ENCODE results near the gene SPTB.

Gene SPTB

DNA sequence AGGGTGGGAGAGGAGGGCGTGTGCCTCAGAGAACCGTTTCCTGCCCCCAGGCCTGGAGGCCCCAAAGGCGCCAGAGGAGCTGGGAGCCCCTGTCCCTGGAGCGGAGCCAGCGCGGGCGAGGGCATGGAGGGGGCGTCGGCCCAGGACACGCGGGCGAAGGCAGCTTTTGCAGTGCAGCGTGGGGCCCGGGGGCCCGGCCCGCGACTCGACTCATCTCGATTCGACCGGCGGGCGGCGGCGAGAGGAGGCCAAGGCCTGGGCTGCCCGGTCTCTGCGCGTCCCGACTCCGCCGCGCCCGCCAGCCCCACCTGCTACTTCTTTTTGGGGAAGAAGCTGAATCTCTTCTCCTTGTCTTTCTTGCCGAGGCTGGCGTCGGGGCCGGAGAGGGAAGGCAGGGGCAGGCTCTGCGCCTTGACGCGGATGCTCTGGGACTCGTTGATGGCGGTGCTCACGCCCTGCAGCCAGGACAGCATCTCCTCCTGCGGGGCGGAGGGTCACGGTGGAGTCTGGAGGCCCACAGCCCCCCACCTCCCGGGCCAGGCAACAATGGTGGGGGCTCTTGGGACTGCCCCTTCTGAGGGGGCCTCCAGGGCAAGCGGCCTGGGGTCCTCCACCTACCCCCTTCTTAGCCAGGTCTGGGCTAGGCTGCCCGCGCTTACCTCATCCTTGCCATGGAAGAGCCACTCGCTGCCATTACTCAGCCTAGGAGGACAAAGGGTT, 130.6 kb downstream of the SPTB start:
- no peak for DNase-seq (ENCODE audit: low read depth)

DNA sequence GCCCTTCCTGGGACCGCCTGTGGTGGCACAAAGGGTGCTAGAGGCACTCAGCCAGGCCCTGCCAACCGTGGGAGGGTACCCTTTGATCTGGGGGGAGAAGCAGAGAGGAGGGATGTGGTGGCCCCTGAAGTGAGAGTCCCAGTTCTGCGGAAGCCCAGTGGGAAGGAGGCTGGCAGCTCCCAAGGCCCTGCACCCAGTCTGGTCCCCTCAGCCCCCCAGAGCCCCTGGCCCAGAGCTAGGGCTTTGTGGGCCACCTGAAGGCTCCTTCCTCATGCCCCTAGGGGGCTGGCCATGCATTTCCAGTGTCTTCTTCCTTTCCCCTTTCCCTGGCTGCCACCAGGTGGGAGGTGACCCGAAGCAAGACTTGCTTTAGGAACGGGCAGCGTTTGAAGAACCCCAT, 131.2 kb downstream of the SPTB start:
- no peak for DNase-seq (ENCODE audit: low read depth)

DNA sequence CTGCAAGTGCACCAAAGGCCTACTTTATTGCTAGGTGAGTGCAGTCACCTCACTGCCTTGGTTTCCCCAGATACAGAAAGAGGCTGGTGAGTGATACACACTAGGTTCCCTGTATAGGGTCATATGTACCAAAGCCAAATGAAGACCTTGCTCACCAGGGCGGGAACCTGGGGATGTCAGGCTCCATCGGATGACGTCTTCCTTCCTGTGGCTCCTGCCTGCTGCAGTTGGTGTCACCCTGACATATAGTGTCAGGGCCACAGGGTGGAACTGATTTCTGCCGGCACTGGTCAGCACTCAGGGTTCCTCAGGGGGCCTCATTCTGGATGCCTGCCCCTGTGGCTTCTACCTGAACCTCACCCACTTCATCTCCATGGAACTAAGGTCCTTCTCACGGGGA, 132.4 kb downstream of the SPTB start:
- DNase-seq (ENCODE audit: low read depth) = no peak

DNA sequence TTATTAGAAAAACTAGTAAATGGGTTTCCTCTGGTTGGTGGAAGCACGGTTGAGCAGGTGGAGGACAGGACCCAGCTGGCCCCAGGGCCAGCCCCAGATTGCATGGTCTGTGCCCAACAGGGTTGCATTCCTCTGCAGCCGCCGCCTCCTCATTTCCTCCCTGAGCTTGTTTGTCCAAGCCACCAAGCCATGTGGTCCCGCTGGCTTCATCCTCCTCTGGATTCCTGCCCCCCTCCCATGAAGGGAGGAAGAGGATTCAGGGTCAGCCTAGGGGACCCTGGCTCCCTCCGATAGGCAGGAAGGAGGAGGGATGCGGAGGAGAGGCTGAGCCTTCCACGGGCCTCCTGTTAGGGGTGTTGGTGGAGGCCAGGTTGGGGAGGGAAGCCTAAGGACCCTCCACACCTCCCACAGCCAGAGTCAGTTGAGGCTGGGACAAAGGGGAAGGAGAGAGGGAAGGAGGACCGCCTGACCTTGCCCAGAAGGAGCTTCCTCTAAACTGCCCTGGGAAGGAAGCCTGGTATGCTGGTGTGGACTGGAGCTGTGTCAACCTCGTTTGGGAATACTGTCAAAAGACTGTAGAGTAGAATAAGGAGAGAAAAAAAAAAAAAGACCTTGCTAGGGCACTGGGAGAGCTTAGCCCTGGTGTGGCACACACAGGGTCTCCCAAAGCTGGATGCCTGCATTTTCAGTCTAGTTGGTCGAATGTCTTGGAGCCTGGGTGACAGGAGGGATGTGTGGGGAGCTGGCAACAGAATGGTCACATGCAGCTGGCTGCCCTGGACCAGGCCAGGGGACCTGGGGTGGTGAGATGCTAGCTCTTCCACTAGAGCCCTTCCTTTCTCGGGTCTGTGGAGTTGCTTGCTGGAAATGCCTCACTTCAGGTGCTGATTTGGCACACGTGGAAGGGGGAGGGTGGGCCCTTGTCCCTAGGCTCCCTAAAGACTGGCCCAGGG, 133.1 kb downstream of the SPTB start:
- no peak for DNase-seq (ENCODE audit: low read depth)

DNA sequence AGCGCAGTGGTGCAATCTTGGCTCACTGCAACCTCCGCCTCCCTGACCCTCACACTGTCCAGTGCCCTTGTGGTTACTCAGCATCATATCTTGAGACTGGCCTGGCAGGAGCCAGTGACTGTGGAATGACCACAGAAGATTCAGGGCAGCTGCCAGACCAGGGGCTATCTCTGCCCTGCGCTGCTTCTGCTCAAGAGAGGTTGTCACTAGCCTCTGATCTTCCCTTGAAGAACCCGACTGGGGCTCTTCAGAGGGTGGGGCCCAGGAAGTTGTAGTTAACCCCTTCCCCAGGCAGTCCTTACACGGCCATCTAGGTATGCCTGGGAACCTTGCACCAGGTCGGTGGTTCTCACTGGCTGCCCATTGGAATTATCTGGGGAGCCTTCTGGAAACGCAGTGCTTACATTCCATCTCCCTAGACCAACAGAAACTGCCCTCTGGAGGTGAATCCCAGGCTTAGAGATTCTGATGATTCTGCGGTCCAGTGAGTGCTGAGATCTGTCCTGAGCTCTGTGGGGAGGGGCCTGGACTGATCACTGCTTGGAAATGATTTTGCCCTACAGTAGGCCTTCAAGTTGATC, 134.1 kb downstream of the SPTB start:
- DNase-seq (ENCODE audit: low read depth) = no peak

DNA sequence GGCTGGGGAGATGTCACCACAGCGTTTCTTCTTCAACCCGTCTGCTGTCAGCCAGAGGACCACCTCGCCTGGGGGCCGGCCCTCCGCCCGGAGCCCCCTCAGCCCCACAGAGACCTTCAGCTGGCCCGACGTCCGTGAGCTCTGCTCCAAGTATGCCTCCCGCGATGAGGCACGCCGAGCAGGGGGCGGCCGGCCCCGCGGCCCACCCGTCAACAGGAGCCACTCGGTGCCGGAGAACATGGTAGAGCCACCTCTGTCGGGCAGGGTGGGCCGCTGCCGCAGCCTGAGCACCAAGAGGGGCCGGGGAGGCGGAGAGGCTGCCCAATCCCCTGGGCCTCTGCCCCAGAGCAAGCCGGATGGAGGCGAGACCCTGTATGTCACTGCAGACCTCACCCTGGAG, 136.6 kb downstream of the SPTB start:
- DNase-seq (ENCODE audit: low read depth) = no peak

DNA sequence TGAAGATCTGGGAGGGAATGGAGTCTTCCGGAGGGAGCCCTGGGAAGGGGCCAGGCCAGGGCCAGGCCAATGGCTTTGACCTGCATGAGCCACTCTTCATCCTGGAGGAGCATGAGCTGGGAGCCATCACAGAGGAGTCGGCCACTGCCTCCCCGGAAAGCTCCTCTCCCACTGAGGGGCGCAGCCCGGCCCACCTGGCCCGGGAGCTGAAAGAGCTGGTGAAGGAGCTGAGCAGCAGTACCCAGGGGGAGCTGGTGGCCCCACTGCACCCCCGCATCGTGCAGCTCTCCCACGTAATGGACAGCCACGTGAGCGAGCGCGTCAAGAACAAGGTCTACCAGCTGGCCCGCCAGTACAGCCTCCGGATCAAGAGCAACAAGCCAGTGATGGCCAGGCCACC, 137.7 kb downstream of the SPTB start:
- no peak for DNase-seq (ENCODE audit: low read depth)

DNA sequence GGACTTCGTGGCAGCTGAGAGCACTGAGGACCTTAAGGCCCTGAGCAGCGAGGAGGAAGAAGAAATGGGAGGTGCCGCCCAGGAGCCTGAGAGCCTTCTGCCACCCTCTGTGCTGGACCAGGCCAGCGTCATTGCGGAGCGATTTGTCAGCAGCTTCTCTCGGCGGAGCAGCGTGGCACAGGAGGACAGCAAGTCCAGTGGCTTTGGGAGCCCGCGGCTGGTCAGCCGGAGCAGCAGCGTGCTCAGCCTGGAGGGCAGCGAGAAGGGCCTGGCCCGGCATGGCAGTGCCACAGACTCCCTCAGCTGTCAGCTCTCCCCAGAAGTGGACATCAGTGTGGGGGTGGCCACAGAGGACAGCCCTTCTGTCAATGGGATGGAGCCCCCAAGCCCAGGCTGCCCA, 138.5 kb downstream of the SPTB start:
- DNase-seq (ENCODE audit: low read depth) = no peak

DNA sequence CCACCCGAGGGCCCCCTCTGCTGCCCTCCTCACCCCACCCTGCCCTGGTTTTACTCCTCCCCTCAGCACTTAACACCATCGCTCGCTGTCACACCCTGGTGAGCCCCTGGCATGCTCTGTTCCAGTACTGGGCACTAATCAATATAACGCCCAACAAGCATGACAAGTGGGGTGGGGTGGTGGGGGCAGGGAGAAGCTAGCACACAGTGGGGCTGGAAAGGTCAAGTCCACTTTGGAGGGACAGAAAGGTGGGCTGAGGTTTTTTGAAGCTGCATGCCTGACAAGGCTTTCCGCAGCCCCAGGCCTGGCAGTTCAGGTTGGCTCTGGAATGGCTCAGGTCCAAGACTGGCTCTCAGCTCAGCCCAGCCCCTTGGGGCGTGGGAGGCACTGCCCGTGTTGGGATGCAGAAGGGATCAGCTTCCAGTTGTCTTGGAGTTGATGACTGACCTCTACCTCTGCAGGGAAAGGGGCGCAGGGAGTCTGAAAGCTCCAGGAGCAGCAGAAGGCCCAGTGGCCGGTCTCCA, 141.4 kb downstream of the SPTB start:
- no peak for DNase-seq (ENCODE audit: low read depth)

DNA sequence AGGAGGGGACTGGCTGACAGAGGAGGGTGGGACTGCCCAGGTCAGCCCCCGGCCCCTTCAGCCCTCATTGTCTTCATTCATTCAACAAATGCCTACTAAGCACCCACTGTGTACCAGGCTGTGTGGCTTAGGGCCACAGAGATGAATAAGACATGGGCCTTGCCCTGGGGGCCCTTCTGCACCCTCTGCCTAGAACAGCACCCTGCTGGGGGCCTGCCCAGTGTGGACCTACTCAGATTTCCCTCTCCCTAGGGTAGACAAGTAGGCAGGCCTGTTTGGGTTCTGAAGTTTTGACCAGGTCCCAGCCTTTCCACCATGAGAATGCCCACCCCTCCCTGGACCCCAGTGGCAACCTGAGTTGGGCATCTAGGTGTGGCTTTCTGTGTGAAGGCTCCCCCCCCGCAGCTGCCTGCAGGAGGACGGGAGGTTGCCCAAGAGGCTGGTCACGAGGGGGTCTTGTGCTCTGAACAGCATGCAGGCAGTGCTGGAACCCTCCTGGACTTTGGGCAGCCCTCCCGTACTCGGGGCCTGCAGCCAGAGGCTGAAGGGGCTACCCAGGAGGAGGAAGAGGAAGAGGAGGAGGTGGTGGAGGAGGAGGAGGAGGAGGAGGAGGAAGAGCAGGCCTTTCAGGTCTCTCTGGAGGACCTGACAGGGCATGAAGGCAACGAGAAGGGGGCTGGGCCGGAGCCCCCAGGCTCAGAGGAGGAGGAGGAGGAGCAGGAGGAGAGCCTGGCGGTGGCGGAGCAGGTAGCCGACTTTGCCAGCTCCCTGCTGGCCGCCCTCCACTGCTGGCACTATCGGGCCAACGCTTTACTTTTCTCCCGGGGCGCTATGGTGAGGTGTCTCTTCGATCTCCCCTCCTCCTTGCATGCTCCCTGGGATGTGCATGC, 142.1 kb downstream of the SPTB start:
- DNase-seq (ENCODE audit: low read depth) = no peak

DNA sequence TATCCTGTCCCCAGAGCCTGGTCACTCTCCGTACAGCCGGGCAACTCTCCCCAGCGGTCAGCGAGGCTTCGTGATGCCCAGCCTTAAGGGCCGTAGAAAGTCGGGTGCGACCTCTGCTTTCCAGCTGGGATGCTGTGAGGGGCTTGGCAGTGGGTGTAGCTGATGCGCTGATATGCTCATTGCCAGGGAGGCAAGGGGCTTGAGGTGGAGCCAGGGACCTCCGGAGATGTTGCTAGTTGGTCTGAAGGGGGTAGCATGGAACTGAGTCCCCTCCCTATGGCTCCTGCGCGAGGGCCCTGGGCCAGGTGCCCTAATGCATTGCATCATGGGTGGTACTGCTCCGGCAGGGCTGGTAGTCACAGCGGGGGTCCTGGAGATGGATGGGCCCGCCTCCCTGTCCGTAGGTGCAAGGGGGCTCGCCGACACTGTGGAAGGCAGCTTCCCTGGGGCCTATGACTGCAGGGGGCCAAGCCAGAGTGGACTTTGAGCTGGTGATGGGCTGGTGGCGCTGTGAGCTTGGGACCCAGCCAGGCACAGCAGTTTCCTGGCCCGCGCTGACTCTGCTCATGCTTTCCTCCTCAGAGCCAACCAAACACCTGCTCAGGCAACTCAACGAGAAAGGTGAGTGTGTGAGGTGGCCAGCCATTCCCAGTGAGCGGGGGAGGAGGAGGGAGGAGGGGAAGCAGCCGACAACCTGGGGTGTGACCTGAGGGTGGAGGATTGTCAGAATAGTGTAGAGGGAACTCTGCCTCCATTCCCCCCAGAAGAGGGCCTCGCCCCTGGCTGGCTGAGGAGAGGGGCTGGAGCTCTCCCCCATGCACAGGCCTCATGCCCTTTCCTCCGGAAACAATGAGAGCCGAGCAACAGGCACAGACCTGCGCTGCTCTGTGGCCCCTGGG, 143.2 kb downstream of the SPTB start:
- no peak for DNase-seq (ENCODE audit: low read depth)

DNA sequence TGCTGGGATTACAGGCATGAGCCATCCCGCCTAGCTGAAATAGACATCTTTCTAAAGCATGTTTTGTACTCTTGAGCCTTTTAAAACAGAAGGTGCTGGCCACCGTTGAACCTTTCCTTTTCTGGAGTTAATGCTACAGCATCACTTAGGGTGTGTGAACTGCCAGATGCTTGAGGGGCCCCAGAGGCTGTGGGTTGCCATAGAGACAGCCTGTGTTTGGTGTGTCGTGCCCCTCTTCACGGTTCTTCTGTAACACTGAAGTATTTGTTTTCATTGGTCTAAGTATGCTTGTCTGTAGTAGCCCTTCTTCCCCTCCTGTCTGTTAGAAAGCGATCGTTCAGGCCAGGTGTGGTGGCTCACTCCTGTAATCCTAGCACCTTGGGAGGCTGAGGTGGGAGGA, 144.7 kb downstream of the SPTB start:
- DNase-seq (ENCODE audit: low read depth) = no peak

DNA sequence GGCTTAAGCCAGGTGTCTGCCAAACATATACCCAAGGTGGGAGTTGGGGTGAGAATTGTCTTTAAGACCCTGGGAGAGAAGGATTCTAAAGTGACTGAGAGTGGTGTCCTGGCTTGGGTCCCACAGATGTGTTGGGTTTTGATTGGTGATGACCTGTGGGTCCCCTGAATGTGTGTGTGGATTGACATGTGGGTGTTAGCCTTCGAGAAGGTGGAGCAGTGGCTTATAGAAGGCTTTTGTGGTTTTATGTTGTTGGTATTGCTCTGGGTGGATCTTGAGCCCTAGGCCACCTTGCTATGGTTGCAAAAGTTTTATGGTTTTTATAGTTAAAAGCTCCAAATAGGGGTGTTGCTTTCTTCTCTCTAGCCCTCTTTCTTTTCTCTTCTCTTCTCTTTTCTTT, 145.8 kb downstream of the SPTB start:
- DNase-seq (ENCODE audit: low read depth) = no peak

DNA sequence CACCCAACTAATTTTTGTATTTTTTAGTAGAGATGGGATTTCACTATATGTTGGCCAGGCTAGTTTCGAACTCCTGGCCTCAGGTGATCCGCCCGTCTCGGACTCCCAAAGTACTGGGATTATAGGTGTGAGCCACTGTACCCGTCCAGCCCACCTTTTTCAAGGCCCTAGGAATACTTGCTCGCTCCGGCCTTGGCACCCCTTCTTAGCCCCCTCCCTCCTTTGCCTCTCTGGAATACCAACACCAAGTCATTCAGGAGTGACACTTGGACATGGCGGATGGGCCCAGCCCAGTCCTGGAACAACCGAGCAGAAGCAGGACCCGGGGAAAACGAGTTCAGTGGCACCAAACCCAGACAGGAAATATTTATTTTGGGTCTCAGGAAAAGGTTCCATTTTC, 146.4 kb downstream of the SPTB start:
- no peak for DNase-seq (ENCODE audit: low read depth)

DNA sequence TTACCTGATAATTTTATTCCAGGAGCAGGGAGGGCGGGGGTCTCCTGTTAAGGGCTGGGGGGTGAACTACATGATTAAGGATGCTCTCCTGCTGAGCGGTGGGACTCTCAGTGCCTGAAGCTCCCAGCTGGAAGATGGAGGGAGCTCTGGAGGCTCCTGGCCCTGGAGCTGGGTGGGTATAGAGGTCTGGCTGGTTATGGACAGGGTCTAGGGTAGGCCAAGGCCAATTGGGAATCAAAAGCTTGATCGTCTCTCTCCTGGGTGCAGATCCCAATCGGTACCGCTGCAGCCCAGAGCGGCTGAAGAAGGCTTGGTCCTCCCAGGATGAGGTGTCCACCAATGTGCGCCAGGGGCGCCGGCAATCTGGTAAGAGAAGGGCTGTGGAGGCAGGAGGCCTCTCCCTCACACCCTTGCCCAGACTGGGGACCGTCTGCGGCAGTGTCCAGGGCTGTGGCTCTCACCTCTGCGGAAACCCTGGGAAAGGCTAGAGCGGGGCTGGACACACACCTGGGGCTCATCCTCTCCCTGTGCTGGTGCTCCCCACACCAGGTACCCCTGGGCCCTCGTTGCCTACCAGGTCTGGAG, 147.1 kb downstream of the SPTB start:
- DNase-seq (ENCODE audit: low read depth) = no peak

DNA sequence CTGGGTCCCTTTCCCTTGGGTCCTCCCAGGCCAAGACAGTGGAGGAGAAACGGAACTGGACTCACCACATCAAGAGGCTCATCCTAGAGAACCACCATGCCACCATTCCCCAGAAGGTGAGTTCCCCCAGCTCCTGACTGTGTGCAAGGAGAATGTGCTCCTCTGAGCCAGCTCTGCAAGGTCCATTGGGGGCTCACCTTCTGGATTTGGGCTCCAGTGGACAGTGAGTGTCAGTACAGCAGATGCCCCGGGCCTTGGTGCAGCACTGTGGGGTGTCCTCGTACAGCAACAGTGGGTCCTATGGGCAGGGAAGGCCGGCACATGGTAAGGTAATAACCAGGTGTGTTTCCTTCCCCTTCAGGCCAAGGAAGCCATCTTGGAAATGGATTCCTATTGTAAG, 147.6 kb downstream of the SPTB start:
- DNase-seq (ENCODE audit: low read depth) = no peak

DNA sequence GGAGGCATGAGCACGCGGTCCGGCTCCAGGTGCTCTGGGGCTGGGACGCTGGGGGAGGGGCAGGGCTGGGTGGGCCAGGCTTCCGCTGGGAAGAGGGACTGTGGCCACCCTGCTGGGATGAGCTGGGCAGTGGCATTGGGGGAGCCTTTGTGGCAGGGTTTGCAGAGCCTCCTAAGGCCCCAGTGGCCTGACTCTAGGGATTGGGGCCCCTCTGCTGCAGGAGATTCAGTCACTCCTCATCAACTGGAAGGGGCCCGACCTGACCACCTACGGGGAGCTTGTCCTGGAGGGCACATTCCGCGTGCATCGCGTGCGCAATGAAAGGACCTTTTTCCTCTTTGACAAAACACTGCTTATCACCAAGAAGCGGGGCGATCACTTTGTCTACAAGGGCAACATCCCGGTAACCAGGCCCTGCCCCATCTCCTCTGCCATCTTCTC, 148.5 kb downstream of the SPTB start:
- DNase-seq (ENCODE audit: low read depth) = no peak

DNA sequence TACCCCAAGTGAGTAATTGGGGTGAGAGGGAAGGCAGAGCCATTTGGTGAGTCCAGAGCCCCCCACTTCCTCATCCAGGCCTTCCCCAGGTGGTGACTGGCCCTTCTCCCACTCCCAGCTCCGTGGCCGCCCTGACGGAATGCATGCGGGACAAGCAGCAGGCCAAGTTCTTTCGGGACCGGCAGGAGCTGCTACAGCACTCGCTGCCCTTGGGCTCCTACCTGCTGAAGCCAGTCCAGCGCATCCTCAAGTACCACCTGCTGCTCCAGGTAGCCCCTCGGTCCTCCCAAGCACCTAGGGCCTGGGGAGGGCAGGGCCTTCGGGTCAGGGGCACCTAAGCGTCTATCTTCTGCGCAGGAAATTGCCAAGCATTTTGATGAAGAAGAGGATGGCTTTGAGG, 149.0 kb downstream of the SPTB start:
- DNase-seq (ENCODE audit: low read depth) = no peak

DNA sequence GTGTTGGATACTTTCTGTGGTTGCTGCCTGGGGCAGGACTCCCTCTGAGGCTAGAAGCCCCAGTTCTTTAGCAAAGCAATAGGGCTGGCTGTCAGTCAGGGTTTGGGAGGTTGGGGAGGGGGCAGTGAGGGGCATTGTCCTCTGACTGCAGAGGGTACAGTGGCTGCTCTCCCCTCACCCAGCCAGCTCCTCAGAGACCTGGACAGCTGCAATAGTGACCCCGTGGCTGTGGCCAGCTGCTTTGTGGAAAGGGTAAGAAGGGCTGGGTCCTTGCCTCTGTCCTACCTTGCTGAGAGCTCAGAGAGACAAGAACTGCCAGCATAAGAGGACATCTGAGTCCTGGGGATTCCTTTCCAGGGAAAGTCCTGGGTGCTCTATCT, 149.7 kb downstream of the SPTB start:
- no peak for DNase-seq (ENCODE audit: low read depth)

DNA sequence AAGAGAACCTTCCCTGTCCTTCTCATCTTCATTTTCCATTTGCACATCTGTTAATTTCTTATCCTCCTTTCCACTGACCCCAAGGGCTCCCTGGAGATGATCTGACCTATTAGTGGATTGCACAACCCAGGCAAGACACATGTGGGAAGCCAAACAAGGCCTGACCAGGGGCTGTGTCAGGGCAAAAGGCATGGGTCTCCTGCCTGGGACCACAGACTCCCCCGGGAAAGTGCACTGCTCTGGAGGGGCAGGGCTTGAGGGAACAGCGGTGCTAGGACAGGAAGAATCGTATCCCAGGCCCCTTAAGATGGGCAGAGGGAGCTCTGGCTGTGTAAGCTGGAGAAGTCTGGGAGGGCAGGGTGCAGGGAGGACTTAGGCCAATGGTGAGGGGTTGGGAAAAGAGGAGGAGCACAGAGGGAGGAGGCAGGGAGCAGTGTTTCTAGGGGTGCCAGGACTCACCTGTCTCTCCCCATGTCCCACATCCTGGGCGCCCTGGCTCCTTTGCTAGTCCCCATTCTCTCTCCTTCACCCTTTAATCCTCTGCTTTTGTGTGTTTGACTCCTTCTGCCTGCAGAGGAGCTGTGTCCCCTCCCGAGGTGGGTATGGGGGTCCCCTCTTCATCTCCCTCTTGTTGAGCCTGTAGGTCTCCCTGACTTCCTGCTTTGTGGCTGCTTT, 150.2 kb downstream of the SPTB start:
- DNase-seq (ENCODE audit: low read depth) = no peak

Measured in fibroblast of the conjunctiva (primary cell).